ENCODE measurements around the gene ADGRF4. TPM values are rescaled to one million over a fixed set of nuclear protein-coding genes. Genes with fewer than 3 reads are reported as not detected.

The ADGRF4 gene
- total and polyA plus RNA-seq, 9 of the 15 experiments (the other 6 are each of a cell fraction or from before 2014, with no cell fraction given), result not detected

- TF ChIP-seq, protein P1, sequence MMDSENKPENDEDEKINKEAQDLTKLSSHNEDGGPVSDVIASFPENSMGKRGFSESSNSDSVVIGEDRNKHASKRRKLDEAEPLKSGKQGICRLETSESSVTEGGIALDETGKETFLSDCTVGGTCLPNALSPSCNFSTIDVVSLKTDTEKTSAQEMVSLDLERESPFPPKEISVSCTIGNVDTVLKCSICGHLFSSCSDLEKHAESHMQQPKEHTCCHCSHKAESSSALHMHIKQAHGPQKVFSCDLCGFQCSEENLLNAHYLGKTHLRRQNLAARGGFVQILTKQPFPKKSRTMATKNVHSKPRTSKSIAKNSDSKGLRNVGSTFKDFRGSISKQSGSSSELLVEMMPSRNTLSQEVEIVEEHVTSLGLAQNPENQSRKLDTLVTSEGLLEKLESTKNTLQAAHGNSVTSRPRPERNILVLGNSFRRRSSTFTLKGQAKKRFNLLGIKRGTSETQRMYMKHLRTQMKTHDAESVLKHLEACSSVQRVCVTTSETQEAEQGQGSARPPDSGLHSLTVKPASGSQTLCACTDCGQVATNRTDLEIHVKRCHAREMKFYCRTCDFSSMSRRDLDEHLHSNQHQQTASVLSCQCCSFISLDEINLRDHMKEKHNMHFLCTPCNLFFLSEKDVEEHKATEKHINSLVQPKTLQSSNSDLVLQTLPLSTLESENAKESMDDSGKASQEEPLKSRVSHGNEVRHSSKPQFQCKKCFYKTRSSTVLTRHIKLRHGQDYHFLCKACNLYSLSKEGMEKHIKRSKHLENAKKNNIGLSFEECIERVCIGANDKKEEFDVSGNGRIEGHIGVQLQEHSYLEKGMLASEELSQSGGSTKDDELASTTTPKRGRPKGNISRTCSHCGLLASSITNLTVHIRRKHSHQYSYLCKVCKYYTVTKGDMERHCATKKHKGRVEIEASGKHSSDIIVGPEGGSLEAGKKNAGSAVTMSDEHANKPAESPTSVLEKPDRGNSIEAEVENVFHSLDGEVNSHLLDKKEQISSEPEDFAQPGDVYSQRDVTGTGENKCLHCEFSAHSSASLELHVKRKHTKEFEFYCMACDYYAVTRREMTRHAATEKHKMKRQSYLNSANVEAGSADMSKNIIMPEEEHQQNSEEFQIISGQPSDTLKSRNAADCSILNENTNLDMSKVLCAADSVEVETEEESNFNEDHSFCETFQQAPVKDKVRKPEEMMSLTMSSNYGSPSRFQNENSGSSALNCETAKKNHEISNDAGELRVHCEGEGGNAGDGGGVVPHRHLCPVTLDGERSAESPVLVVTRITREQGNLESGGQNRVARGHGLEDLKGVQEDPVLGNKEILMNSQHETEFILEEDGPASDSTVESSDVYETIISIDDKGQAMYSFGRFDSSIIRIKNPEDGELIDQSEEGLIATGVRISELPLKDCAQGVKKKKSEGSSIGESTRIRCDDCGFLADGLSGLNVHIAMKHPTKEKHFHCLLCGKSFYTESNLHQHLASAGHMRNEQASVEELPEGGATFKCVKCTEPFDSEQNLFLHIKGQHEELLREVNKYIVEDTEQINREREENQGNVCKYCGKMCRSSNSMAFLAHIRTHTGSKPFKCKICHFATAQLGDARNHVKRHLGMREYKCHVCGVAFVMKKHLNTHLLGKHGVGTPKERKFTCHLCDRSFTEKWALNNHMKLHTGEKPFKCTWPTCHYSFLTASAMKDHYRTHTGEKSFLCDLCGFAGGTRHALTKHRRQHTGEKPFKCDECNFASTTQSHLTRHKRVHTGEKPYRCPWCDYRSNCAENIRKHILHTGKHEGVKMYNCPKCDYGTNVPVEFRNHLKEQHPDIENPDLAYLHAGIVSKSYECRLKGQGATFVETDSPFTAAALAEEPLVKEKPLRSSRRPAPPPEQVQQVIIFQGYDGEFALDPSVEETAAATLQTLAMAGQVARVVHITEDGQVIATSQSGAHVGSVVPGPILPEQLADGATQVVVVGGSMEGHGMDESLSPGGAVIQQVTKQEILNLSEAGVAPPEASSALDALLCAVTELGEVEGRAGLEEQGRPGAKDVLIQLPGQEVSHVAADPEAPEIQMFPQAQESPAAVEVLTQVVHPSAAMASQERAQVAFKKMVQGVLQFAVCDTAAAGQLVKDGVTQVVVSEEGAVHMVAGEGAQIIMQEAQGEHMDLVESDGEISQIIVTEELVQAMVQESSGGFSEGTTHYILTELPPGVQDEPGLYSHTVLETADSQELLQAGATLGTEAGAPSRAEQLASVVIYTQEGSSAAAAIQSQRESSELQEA (IDR thresholded peaks at IDR 0.05; ENCODE audit: low read depth), result no peak
Observed at GRCh38 chr6:47715782-47716181, 17.4 kb downstream of the ADGRF4 start (continued).

DNA sequence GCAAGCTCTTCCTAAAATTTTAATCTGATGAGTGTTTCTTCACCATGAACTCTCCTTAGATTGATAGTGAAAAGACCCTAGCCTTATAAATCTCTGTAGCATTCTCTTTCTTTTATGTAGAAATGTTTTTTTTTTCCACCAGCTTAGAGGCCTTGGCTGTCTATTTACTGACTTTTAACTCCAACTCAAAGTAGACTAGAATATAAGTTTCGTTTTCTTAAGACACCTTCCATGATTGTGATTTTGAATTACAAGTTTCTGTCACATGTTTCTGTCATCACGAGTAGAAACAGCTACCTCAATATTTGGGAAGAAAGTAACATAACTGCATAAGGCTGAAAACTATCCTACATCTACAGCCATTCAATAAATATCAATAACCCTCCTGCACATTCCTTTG, 17.8 kb downstream of the ADGRF4 start:
- H3K4me2 ChIP-seq (ENCODE audit: insufficient read depth, low read length), result no peak overlapping the region
- no peaks in the 10 kb centered on the region for H3K4me1 ChIP-seq (replicated peaks in 1 of 2; ENCODE audit: control insufficient read depth in 2 of 2, insufficient read depth in 2 of 2, low read length in 2 of 2)
- intact Hi-C loops (cut with micrococcal nuclease), result no loop called here
- no peaks in the 10 kb centered on the region for H3K79me2 ChIP-seq (ENCODE audit: control insufficient read depth, insufficient read depth, low read length)
- DNase-seq (ENCODE audit: extremely low read depth in 1 of 4, low spot score in 3 of 4), result no peak
- no peak overlapping the region for H3K9ac ChIP-seq (ENCODE audit: insufficient read depth in 1 of 2, low read depth in 2 of 2, low read length in 2 of 2)
- no peak for ATAC-seq
- H3K27ac ChIP-seq (ENCODE audit: extremely low read depth, low read depth, low read length), result no peak overlapping the region
- no TSS peak for BruUV-seq (replicated peaks)
- H3K27me3 ChIP-seq (ENCODE audit: control insufficient read depth in 2 of 2, insufficient read depth in 2 of 2, low read length in 2 of 2), result peaks cover 2 to 18% of the 10 kb centered on the region in 2 experiments; a peak in 4 of 5 replicates
- in situ Hi-C loops (cut with MboI), result no loop called here
- H3K9me3 ChIP-seq (replicated peaks; ENCODE audit: control insufficient read depth, insufficient read depth, low read depth, low read length), result no peaks in the 10 kb centered on the region
- ChIA-PET CTCF (ENCODE audit: low intra/inter-chr PET ratio) (no interaction called here), POLR2A (no interaction called here)
- H2AFZ ChIP-seq (ENCODE audit: low read depth, low read length), result no peak overlapping the region
- H3K36me3 ChIP-seq (ENCODE audit: control insufficient read depth, insufficient read depth, low read length), result no peaks in the 10 kb centered on the region
- no peak for FAIRE-seq
- no peaks in the 10 kb centered on the region for H4K20me1 ChIP-seq (replicated peaks; ENCODE audit: control insufficient read depth, insufficient read depth, low read length)
- H3K4me3 ChIP-seq, result no peak overlapping the region
- no peak for TF ChIP-seq SRSF1 (IDR thresholded peaks at IDR 0.05; ENCODE audit: low read depth, low read length)
- TF ChIP-seq RFX1 (IDR thresholded peaks at IDR 0.05), result no peak
- TF ChIP-seq MED1 (CRISPR knock-in tag; IDR thresholded peaks at IDR 0.05; ENCODE audit: borderline replicate concordance), result no peak
- no peak for TF ChIP-seq MLLT1 (IDR thresholded peaks at IDR 0.05)
- TF ChIP-seq, protein P2, sequence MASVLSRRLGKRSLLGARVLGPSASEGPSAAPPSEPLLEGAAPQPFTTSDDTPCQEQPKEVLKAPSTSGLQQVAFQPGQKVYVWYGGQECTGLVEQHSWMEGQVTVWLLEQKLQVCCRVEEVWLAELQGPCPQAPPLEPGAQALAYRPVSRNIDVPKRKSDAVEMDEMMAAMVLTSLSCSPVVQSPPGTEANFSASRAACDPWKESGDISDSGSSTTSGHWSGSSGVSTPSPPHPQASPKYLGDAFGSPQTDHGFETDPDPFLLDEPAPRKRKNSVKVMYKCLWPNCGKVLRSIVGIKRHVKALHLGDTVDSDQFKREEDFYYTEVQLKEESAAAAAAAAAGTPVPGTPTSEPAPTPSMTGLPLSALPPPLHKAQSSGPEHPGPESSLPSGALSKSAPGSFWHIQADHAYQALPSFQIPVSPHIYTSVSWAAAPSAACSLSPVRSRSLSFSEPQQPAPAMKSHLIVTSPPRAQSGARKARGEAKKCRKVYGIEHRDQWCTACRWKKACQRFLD (CRISPR knock-in tag; IDR thresholded peaks at IDR 0.05), result no peak
- no peak for TF ChIP-seq ZBTB8A (IDR thresholded peaks at IDR 0.05; ENCODE audit: partially characterized antibody)
- no peak for TF ChIP-seq ZKSCAN3 (CRISPR knock-in tag; IDR thresholded peaks at IDR 0.05)
- TF ChIP-seq HNRNPL (IDR thresholded peaks at IDR 0.05; ENCODE audit: low read depth, low read length), result no peak
- no peak for TF ChIP-seq ZNF12 (CRISPR knock-in tag; IDR thresholded peaks at IDR 0.05)
- no peaks in the 10 kb centered on the region for H3K9me1 ChIP-seq (ENCODE audit: control insufficient read depth, insufficient read depth, low read length)
- 3% methylated on average over 2 of the region's 2 CpGs for WGBS (ENCODE audit: insufficient coverage, low coverage, missing lambda C conversion rate)

Data from K562 (cell line).